MM.1S (cell line): ENCODE measurements around the gene MYL5.

ENCODE experiments used
- DNase-seq: peaks from one replicate; pipeline ENCODE4 v3.0.0-alpha.2; 2015
- H2AFZ ChIP-seq: fragments of 300-600 bp; sonication (generic); 2 replicates; pipeline ENCODE4 v1.6.0; 2016; ENCODE audit warnings: antibody characterized with exemption, low read length
- H3F3A ChIP-seq: fragments of 300-600 bp; sonication (generic); 2 replicates; pipeline ENCODE4 v1.6.1; 2016; ENCODE audit warnings: mild to moderate bottlenecking, antibody characterized with exemption, low read length, moderate library complexity, mixed read lengths; ENCODE audit not compliant: insufficient read depth
- H3K27ac ChIP-seq: fragments of 300-600 bp; sonication (generic); 2 replicates; pipeline ENCODE4 v1.5.1; 2016; ENCODE audit warnings: mild to moderate bottlenecking, low read length
- H3K27me3 ChIP-seq: fragments of 300-600 bp; sonication (generic); replicated peaks from 2 replicates; pipeline ENCODE4 v1.6.0; 2016; ENCODE audit warnings: low read length; ENCODE audit not compliant: insufficient read depth
- H3K36me3 ChIP-seq: fragments of 300-600 bp; sonication (generic); replicated peaks from 2 replicates; pipeline ENCODE4 v1.6.1; 2016; ENCODE audit warnings: mild to moderate bottlenecking, low read length, mixed read lengths; ENCODE audit not compliant: insufficient read depth
- H3K4me1 ChIP-seq: fragments of 300-600 bp; sonication (generic); 2 replicates; pipeline ENCODE4 v1.6.1; 2016; ENCODE audit warnings: low read length, mixed read lengths
- H3K4me2 ChIP-seq: fragments of 300-600 bp; sonication (generic); 2 replicates; pipeline ENCODE4 v1.6.0; 2016; ENCODE audit warnings: low read depth, low read length
- H3K4me3 ChIP-seq: fragments of 300-600 bp; sonication (generic); 2 replicates; pipeline ENCODE4 v1.5.1; 2016; ENCODE audit warnings: low read length, mixed read lengths
- H3K79me2 ChIP-seq: fragments of 300-600 bp; sonication (generic); 2 replicates; pipeline ENCODE4 v1.6.1; 2016; ENCODE audit warnings: mixed run types, low read length, mixed read lengths
- H3K9ac ChIP-seq: fragments of 300-600 bp; sonication (generic); 2 replicates; pipeline ENCODE4 v1.6.1; 2016; ENCODE audit warnings: low read length, mixed read lengths
- H3K9me2 ChIP-seq: fragments of 300-600 bp; sonication (generic); replicated peaks from 2 replicates; pipeline ENCODE4 v1.6.1; 2016; ENCODE audit warnings: mild to moderate bottlenecking, low read length, mixed read lengths; ENCODE audit not compliant: insufficient read depth
- H3K9me3 ChIP-seq: fragments of 300-600 bp; sonication (generic); replicated peaks from 2 replicates; pipeline ENCODE4 v1.6.1; 2016; ENCODE audit warnings: mild to moderate bottlenecking, low read length, mixed read lengths; ENCODE audit not compliant: insufficient read depth
- H4K20me1 ChIP-seq: fragments of 300-600 bp; sonication (generic); 2 replicates; pipeline ENCODE4 v1.6.1; 2016; ENCODE audit warnings: mild to moderate bottlenecking, low read length, moderate library complexity, mixed read lengths; ENCODE audit not compliant: insufficient read depth
- CTCF ChIP-seq: fragments of 300-600 bp; sonication (generic); IDR thresholded peaks from 2 replicates; pipeline ENCODE4 v1.5.1; 2016; ENCODE audit warnings: antibody characterized with exemption, low read length, mixed read lengths
- EZH2 ChIP-seq: fragments of 300-600 bp; sonication (generic); optimal IDR thresholded peaks from 2 replicates; pipeline ENCODE3; 2017; ENCODE audit warnings: low read depth, mild to moderate bottlenecking, antibody characterized with exemption, low read length, mixed read lengths
- EZH2phosphoT487 ChIP-seq: fragments of 300-600 bp; sonication (generic); IDR thresholded peaks from 2 replicates; pipeline ENCODE4 v1.6.1; 2018; ENCODE audit warnings: antibody characterized with exemption, low read length

MYL5 gene

GRCh38 chr4:650951-651883, 23.1 kb upstream of the MYL5 start:
- no peak for TF ChIP-seq EZH2phosphoT487
- TF ChIP-seq CTCF = no peak
- TF ChIP-seq EZH2 = no peak
- H3K27ac ChIP-seq = no peak overlapping the region
- no peaks in the 10 kb centered on the region for H3K27me3 ChIP-seq
- no peaks in the 10 kb centered on the region for H3F3A ChIP-seq
- no peaks in the 10 kb centered on the region for H3K4me1 ChIP-seq
- H3K79me2 ChIP-seq = no peaks in the 10 kb centered on the region
- no peak overlapping the region for H3K4me2 ChIP-seq
- H3K9ac ChIP-seq = no peak overlapping the region
- no peaks in the 10 kb centered on the region for H3K36me3 ChIP-seq
- H3K9me3 ChIP-seq = no peaks in the 10 kb centered on the region
- no peaks in the 10 kb centered on the region for H4K20me1 ChIP-seq
- DNase-seq = no peak
- H3K4me3 ChIP-seq = no peak overlapping the region
- no peak overlapping the region for H2AFZ ChIP-seq
- H3K9me2 ChIP-seq = no peaks in the 10 kb centered on the region

- Histone ChIP-seq H3K36me3 (no peaks in the 10 kb centered on the region), H3K9me2 (no peaks in the 10 kb centered on the region), H3K4me1 (no peaks in the 10 kb centered on the region), H3K9me3 (no peaks in the 10 kb centered on the region), H3K4me2 (no peak overlapping the region), H3F3A (no peaks in the 10 kb centered on the region), H3K27me3 (no peaks in the 10 kb centered on the region), H3K9ac (no peak overlapping the region), H3K79me2 (no peaks in the 10 kb centered on the region), H3K27ac (no peak overlapping the region), H3K4me3 (no peak overlapping the region), H2AFZ (no peak overlapping the region), H4K20me1 (no peaks in the 10 kb centered on the region)
- DNase-seq = no peak
- TF ChIP-seq EZH2 (no peak), EZH2phosphoT487 (no peak), CTCF (no peak)
Observed at GRCh38 chr4:651884-652642, 22.3 kb upstream of the MYL5 start.

- Histone ChIP-seq H3K79me2 (no peaks in the 10 kb centered on the region), H3K4me3 (no peak overlapping the region), H4K20me1 (no peaks in the 10 kb centered on the region), H3K9me3 (no peaks in the 10 kb centered on the region), H3K36me3 (no peaks in the 10 kb centered on the region), H3K27ac (no peak overlapping the region), H2AFZ (no peak overlapping the region), H3K27me3 (no peaks in the 10 kb centered on the region), H3K4me2 (no peak overlapping the region), H3K4me1 (no peaks in the 10 kb centered on the region), H3K9me2 (no peaks in the 10 kb centered on the region), H3F3A (no peaks in the 10 kb centered on the region), H3K9ac (no peak overlapping the region)
- DNase-seq = no peak
- TF ChIP-seq EZH2phosphoT487 (no peak), EZH2 (no peak)
Observed at GRCh38 chr4:653080-653821, 21.1 kb upstream of the MYL5 start.
